Activated CD4-positive, CD25-positive, alpha-beta regulatory T cell treated with anti-CD3 and anti-CD28 coated beads, Interleukin-2, amount 50 U/mL, for 16 hours (primary cell): ENCODE results near the gene SDK2.

ENCODE experiments used
- DNase-seq: peaks from one replicate; pipeline ENCODE4 v3.0.0-alpha.2; 2020; ENCODE audit warnings: low read depth, low spot score

The SDK2 gene

DNA sequence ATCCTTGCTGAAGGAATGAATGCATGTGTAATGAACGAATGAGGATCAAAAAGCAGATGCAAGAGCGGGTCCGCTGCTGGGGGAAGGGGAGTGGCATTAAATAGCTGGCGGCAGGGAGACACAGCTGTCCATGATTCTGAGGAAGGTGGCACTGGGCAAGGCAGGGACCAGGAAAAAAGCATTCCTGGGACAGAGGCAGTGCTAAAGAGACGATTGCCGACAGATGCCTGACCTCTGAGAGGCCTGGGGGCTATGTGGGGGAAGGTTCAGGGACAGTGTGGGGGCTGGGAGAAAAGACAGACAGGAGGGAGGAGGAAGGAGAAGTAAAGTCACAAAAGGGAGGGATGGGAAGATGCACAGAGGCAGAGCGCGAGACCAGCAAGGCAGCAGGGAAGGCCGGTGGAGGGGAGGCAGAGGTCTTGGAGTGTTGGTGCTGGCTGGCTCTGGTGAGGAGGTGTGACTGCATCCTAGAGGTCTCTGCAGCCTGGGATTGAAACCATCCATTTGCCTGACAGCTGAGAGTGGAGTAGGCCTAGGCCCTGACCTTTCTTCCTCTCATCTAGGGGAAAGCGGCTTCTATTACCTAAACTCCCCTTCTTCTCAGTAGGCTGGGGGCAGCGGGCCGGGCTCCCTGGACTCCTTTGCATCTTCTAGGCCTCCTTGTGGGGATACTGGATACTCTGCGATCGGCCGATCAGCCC, 109.9 kb downstream of the SDK2 start:
- DNase-seq: no peak

DNA sequence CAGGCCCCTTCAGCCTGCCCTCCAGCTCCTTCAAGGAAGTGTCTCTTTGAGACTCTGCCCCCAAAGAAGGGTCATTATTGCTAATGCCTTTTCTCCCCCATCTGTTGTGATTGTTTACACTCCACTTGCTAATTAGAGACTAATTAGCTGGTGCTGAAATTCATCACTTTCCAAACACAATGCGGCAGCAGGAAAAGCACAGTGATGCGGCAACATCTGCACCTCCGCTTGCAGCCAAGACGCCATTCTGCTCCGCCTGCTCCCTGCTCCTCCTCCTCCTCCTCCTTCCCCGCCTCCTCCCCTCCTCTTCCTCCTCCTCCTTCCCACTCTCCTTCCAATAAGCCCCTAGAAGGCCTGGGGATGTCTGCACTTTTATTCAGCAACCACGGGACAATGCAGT, 110.5 kb downstream of the SDK2 start:
- DNase-seq: no peak

DNA sequence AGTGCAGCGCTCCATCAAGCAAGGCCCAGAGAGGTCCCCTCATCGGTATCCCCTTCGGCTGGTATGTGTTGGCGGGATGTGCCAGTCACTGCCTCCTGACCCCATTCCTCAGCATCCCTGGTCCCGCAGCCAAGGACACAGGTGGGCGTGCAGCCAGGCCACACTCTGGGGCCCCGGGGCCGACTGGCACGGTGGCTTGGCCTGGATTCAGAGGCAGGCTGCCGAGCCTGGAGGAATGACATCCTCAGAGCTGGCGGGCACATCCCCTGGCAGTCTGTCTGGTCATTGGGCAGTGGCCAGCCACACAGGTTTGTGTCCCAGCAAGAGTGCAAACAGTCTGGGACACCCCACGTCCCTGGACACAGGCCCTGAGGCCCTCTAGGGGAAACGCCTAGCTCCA, 111.1 kb downstream of the SDK2 start:
- no peak for DNase-seq

DNA sequence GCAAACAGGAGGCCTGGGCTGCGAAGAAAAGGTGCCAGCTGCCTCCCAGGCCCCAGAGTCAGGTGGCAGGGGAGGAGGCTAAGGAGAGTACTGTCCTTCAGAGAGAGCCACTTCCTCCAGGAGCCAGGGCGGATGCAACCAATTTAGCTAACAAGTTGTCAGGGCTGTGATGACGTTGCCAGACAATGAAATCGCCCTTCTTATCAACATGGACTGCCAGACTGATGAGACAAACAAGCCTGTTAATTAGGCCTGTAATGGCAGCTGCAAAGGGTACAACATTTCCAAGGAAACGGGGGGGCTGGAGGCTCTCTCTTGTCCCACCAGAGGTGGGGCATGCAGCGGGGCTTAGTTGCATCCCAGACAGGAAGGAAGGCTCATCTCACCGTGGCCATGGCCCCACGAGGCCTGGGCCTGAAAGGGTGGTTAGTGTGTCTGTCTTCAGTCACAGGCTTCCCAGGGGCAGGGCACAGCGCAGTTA, 111.8 kb downstream of the SDK2 start:
- DNase-seq: no peak

DNA sequence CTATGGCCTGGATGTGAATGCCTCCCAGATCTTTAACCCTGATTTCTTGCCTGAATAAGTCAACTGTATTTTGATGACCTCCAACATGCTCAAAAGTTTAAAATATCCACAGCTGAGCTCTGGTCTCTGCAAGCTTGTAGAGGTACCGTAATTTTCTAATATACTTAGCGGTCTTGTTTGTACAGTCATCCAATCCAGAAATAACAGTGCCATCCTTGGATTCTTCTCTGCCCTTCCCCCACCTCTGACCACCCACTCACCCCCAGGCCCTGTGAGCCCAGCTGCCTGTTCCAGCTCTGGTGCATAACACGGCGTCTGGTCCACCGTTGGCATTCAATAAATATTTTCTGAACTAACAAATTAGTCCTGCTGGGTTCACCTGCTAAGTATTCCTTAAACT, 113.1 kb downstream of the SDK2 start:
- DNase-seq: no peak

DNA sequence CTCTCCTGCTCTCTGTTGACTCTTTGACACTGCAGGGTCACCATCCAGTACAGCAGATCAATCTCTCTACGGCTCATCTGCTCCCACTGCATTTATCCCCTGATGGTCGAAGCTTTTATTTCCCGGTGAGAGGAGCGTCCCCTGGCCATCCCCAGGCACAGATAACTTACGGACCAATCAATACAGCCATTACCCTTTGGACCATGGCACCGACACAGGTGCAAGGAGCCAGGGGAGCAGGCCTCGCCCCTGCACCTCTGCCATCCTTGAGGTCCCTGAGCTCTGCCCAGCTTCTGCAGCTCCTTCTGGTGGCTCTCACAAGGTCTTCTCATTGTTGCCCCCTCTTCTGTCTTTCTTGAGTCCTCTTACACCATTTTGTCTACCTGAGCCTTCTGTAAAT, 115.6 kb downstream of the SDK2 start:
- DNase-seq: no peak

DNA sequence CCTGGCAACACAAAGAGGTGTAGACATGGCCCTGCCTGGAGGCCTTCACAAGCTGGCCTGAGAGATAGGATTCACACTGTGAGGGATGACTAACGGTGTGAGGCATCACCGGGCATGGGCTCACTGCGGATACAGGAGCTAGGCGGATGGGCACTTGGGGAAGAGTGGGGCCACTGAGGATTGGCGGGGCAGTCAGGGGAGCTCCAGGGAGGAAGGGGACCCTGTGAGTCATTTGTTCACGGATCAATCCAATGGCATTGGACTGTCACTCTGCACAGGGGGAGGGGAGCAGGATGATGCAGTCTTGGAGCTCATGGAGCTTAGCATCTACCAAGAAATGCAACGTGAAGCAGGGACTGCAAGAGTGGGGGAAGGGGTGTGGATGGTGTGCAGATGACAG, 117.3 kb downstream of the SDK2 start:
- DNase-seq: no peak

DNA sequence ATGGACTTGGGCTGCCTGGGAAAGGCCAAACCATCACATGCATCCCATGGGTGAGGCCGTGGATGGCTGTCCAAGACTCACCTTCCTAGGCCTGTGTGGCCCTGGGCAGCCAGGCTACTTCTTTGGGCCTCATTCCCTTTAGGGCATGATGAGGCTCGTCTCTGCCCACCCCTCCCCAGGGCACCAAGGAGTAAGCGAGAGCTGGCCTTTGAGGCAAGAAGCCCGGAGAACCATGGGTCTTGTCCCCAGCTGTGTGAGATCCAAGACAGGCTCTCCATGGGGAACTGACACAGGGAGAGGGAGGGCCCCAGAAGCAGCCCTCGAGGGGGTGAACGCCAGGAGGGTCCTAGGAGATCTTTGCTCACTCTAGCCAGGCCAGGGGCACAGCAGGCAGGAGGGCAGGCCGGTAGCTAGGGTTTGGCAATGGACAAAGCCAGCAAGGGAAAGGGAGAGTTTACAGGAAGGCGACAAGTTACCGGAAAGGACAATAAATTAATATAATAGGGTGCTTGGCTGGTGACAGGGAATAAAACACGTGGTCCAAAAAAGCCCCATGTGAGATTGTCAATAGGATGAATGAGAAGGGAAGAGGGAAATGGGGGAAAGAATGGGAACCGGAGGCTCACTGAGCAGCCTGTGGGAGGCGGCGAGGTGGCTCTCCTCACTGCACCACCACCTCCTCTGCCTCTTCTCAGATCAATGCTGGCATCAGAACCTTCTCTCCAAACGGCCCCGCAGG, 119.1 kb downstream of the SDK2 start:
- DNase-seq: no peak

DNA sequence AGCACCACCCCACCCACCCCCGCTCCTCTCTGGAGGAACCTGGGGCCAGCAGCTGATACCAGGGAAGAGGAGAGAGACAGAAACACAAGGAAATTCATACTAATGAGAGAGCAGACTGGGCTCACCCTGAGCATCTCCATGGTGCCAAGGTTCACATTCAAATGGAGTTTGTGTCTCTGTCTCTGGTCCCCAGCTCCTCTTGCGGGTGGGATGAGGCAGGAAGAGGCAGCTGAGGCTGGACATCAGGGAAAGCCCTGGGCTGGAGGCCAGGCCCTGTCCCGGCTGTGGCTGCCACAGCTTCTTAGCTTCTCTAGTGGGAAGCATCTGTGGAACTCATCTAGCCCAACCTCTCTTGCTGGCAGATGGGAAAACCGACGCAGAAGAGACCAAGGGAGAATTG, 121.5 kb downstream of the SDK2 start:
- no peak for DNase-seq

DNA sequence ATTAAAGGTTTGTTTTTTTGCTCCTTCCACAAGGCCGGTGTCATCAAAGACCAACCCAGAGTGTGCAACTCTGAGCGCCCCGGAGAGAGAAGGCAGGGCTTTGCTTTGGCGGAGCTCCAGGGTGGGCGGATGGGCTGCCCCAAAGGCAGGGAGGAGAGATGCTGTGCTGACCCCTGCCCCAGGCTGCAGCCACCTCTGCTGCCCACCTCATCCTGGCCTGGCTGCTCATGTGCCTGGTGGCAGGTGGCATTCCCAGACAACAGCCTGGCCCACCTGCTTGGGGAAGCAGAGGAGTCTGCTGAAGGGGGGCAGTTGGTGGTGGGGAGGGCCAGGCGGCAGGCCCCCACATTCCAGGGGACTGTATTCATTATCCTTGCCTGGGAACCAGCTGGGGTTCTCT, 122.1 kb downstream of the SDK2 start:
- no peak for DNase-seq

DNA sequence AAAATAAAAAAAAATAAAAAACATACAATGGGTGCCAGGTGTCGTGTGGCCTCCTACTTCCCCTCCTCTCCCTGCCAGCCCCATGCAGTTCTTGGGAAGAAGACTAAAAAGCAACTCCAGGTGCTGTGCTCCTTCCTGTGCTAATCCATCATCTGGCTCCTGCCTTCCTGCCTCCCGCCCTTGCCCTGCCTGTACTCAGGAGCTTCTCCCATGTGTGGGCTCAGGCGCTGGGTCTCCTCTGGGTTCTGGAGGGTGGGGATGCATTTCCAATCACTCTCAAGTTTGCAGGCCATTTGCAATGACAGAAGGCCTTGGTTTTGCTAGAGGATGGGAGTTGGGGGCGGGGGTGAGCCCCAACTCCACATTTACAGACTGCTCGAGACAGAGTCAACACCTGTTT, 122.9 kb downstream of the SDK2 start:
- DNase-seq: no peak

DNA sequence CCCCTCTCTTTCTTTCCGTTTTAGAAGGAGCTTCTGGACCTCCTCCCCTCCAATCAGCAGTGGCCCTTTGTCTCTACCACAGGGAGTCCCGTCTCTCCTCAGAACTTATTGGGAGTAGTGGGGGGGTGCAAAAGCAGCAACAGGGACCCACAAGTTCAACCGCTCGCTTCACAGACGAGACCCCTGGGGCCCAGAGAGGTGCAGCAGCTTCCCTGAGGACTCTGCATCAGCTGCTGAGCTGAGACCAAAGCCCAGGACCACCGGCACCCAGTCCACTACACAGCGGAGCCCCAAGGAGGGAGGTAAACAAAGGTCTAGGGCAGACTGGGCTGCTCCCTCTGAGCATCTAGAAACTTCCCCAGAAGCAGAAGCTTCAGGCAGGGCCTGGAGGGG, 123.9 kb downstream of the SDK2 start:
- no peak for DNase-seq

DNA sequence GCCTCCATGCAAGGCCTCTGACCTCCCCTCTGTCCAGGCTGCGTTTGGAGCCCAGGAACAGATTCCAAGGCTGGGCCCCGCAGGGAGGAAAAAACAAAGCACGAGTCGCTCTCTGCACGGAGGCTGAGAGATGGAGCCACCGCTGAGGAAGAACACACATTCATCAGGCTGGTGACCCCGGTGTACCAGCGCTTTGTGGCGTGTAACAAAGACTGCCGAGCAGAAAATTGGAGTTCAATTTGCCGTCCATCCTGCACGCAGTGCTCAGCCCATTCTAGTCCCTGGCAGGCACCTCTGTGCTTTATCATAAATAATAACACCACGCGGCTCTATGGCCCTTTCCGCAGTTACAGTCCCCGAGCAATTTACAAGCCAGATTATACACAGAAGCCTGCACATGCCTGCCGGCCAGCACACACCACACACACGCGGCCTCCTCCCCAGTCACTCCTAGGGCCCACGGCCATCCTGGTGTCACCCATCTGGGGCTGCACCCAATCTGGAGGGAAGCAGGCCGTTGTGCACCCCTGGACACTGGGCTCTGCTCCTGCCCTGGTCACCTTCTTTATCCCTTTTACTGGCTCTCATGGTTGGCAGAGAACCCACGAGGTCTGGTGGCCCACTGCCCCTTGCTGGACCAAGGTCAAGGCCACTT, 124.4 kb downstream of the SDK2 start:
- no peak for DNase-seq

DNA sequence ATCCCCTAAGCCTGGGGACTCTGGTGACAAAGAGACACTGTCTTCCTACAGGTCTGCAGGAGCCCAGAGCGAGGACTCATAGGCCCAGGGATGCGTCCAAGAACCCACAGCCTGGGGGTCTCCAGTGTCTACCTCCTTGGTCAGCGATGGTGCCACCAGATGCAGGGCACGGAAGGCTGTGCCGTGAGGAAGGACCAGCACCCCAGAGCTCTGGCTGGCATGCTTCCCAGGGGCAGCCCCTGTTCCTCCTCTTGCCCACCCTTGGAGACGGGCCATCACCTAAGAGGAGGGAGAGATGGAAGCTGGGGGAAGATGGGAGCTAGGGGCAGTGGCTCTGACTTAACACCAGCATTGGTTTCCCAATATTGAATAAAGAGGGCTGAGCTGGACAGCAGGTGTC, 125.2 kb downstream of the SDK2 start:
- DNase-seq: no peak

DNA sequence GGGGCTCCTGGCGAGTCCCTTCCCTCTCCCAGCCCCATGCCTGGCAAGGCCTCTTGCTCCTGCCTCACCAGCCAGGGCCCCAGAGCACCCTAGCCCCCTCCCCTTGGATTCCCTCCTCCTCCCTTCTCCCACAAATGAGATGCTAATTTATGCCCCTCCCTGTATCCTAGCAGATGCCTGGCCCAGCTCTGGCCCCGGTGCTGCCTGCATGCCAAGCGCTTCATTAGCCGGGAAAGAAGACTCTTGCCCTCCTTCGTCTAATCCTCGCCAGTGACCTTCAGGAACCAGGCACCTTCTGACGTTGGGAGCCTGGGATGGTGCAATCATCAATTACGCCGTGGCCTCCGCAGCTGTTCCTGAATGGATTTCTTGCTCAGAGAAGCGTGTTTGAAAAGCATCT, 127.8 kb downstream of the SDK2 start:
- no peak for DNase-seq

DNA sequence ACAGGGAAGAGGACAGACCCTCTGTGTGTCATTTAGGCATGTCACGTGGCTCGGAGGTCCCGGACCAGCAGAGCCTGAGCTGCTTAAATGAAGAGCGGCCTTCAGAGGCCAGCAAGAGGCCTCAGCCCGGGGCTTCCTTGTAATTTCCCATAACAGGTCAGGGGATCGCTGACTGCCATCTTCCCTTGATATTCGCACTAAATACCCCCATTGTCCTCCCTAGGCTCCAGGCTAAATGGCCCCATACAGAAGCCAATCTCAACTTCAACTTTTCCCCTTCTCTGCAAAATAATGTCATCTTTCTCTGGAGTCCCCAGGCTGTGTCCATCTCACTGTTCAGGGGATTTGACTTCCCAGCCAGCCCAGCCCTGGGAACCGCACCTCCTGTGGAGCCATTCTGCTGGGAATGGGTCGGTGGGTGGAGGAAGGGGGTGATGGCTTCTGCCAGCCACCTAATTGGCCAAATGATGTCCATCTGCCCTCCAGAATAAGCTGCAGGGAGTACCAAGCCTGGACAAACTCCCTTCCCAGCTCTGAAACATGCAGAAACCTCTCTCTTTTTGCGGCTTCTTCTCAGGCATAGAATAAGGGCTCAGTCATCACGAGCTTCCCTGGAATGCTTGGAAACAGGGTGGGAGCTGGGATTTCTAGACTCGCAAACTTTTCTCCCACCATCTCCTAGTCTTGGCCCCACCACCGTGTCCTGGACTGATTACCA, 129.9 kb downstream of the SDK2 start:
- no peak for DNase-seq

DNA sequence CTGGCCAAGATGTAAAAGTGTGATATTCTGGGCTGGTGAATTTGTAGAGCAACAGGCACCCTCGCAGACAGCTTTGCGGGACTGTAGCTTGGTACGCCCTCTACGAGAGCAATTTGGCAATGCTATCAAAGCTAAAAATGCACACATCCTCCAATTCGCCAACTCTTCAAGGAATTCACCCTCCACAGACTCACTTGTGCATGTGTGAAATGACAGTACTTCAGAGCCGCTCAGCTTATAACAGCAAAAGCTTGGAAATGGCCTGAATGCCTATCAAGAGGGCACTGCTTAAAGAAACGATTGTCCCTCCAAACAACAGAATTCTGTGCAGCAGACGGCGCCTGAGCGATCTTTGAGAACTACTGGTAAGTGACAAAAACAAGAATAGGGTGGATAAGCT, 130.8 kb downstream of the SDK2 start:
- DNase-seq: no peak

DNA sequence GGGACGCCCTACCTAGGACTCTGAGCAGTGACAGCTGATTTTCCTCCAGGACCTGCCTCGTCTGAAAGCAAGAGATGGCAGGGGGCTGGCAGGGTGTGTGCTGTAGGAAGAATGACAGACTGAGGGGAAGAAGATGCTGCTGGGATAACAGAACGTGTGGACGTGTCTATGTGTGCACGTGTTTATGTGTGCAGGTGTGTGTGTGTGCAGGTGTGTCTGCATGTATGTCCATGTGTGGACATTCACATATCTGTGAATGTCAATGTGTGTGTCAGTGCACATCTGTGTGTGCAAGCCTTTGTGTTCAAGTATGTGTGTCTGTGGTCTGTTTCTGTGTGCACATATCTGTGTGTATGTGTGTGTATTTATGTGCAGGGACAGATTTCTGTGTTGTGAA, 132.5 kb downstream of the SDK2 start:
- DNase-seq: no peak

DNA sequence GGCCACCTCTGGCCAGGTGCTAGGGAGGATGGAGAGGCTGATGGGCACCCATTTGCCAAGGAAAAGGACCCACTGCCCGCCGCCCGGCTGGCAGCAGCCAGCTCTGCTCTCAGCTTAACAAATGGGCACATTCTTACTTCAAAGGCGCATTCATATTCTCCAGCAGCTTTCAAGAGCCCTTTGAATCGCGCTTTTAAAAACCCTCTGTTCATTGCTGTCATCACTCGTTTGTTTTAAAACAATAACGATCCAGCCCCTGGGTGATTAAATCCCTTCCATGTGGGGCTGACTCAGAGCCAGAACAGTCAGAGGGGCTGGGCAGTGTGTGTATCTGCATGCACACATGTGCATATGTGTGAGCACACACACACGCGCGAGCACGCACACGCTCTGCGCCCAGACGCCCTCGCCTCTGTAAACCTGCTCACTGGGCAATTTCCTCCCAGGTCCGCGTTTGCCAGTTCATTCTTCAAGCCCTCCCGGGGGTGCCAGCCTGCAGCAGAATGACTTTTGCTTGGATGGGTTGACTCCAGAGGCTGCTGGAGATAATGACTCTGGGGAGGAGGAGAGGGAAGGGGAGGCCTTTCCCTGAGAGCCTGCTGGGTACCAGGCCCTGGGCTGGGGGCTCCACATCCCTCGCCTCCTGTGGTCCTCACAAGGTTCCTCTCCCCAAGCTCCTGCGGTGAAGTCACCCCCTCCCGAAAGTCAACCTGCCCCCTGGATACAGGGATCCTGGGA, 133.1 kb downstream of the SDK2 start:
- no peak for DNase-seq

DNA sequence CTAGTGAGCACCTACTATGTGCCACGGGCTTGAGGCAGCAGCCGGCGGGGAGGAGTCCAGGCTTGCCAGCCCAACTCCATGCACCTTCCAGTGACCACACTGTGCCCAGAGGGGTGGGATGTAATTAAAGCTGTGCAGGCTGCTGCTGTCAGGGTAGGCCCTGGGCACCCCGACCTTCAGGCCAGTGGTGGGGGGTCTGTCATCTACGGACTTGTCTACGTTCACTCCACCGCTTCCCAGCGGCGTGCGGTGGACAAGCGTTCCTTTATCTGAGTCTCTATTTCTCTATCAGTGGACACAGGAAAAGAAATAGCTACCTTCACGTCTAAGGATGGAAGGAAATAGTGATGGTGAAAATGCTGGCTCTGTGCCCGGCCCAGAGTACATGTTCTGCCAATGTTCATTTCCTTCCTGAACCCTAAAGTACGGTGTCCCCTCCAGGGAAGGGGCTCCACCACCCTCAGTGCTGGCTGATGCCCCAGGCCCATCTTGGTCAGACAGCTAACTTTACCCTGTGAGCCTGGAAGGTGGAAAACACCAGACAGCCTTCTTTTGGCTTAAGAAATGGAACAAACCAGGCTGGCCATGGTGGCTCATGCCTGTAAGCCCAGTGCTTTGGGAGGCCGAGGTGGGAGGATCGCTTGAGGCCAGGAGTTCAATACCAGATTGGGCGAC, 135.2 kb downstream of the SDK2 start:
- no peak for DNase-seq
